CD4-positive, alpha-beta T cell treated with Interleukin-17A for 4 hours (primary cell): ENCODE measurements around the gene ICAM4.
"Not testable (repeated sequence)": the region's sequence is repeated elsewhere in the genome, so short reads cannot be mapped to it uniquely, and the experiment has no call there.

ENCODE experiments used
- DNase-seq: peaks from one replicate; pipeline ENCODE4 v3.0.0-alpha.2; 2020; ENCODE audit warnings: mixed read lengths

The ICAM4 gene

GRCh38 chr19:10286803-10287737 is at the start of gene ICAM4:
Gene ICAM4 (plus strand): TSS chr19:10286955. CDS start chr19:10287013, 58 bp downstream.
- peak; percentile 53 for DNase-seq

GRCh38 chr19:10237702-10238101 is 49.1 kb upstream of the ICAM4 start:
- no peak for DNase-seq

- DNase-seq, result no peak
These were observed 48.5 kb upstream of the ICAM4 start for GRCh38 chr19:10238172-10238783.

- not testable (repeated sequence) for DNase-seq
These were observed 44.8 kb upstream of the ICAM4 start for GRCh38 chr19:10241826-10242449.

- DNase-seq, result no peak
These were observed 43.1 kb upstream of the ICAM4 start for GRCh38 chr19:10243606-10244005.

GRCh38 chr19:10245189-10245939 is 41.4 kb upstream of the ICAM4 start:
- no peak for DNase-seq

- DNase-seq, result no peak
These were observed 40.2 kb upstream of the ICAM4 start for GRCh38 chr19:10246511-10246910.

- DNase-seq, result peak; percentile 98
These were observed 34.7 kb upstream of the ICAM4 start, which contains the start of gene MRPL4 for GRCh38 chr19:10251792-10252694. Gene MRPL4 (plus strand): TSS chr19:10252214. CDS start chr19:10252254, 40 bp downstream.

- DNase-seq, result no peak
These were observed 34.0 kb upstream of the ICAM4 start for GRCh38 chr19:10252707-10253106.

GRCh38 chr19:10254244-10254643 is 32.5 kb upstream of the ICAM4 start:
- DNase-seq, result no peak

GRCh38 chr19:10255358-10255757 is 31.4 kb upstream of the ICAM4 start:
- DNase-seq, result no peak

- DNase-seq, result no peak
These were observed 30.2 kb upstream of the ICAM4 start for GRCh38 chr19:10256551-10256950.

GRCh38 chr19:10256970-10257615 is 29.7 kb upstream of the ICAM4 start:
- DNase-seq, result no peak

GRCh38 chr19:10258080-10258710 is 28.6 kb upstream of the ICAM4 start:
- DNase-seq, result no peak

GRCh38 chr19:10259162-10259905 is 27.4 kb upstream of the ICAM4 start:
- DNase-seq, result peak; percentile 89

GRCh38 chr19:10260141-10260584 is 26.6 kb upstream of the ICAM4 start:
- peak; percentile 19 for DNase-seq

GRCh38 chr19:10262771-10263170 is 24.0 kb upstream of the ICAM4 start:
- no peak for DNase-seq

GRCh38 chr19:10266706-10267105 is 20.0 kb upstream of the ICAM4 start:
- DNase-seq, result no peak

GRCh38 chr19:10268071-10268470 is 18.7 kb upstream of the ICAM4 start:
- DNase-seq, result no peak
